Neural cell (in vitro differentiated cells): ENCODE results near the gene SLC25A27.

Experiments
- CTCF ChIP-seq: fragments of 450-650 bp; IDR thresholded peaks from 2 replicates; pipeline ENCODE4 v1.5.1; 2014; ENCODE audit warnings: antibody characterized with exemption, mild to moderate bottlenecking, moderate library complexity; ENCODE audit not compliant: poor library complexity, severe bottlenecking
- EP300 ChIP-seq: fragments of 450-650 bp; conservative IDR thresholded peaks from 2 replicates; pipeline ENCODE4 v1.6.1; 2014; ENCODE audit warnings: antibody characterized with exemption, mild to moderate bottlenecking, moderate library complexity; ENCODE audit not compliant: poor library complexity, severe bottlenecking
- EZH2 ChIP-seq: fragments of 200-600, 300-800 bp; shearing (Covaris generic), sonication (generic); IDR thresholded peaks from 2 replicates; pipeline ENCODE4 v1.6.1; 2014; ENCODE audit warnings: antibody characterized with exemption, low read length, borderline replicate concordance, mild to moderate bottlenecking; ENCODE audit not compliant: insufficient read depth, poor library complexity, severe bottlenecking
- MXI1 ChIP-seq: fragments of 450-650 bp; conservative IDR thresholded peaks from 2 replicates; pipeline ENCODE4 v1.6.1; 2014; ENCODE audit warnings: antibody characterized with exemption, mild to moderate bottlenecking; ENCODE audit not compliant: poor library complexity, severe bottlenecking
- TAF1 ChIP-seq: IDR thresholded peaks from 2 replicates; pipeline ENCODE4 v1.6.1; 2012; ENCODE audit warnings: low read depth

GRCh38 chr6:46628976-46629375 is 23.8 kb upstream of the SLC25A27 start:
- no peak for TF ChIP-seq CTCF
- no peak for TF ChIP-seq EP300
- no peak for TF ChIP-seq TAF1
- TF ChIP-seq EZH2 = no peak
- no peak for TF ChIP-seq MXI1
